NB4 (cell line): ENCODE results near the gene CFAP46.
"Not testable (repeated sequence)": the region's sequence is repeated elsewhere in the genome, so short reads cannot be mapped to it uniquely, and the experiment has no call there.

Experiments used
- CTCF ChIP-seq: IDR thresholded peaks from one replicate; pipeline ENCODE4 v1.5.1; 2012; ENCODE audit warnings: low read depth, low read length
- MAX ChIP-seq: IDR thresholded peaks from 2 replicates; pipeline ENCODE4 v1.6.1; 2011; ENCODE audit warnings: low read depth, low read length
- POLR2A ChIP-seq: IDR thresholded peaks from 2 replicates; pipeline ENCODE4 v1.6.1; 2011; ENCODE audit warnings: mild to moderate bottlenecking; ENCODE audit not compliant: insufficient read length; ENCODE audit errors: extremely low read depth

- not testable (repeated sequence) for TF ChIP-seq POLR2A, CTCF, MAX
Observed at GRCh38 chr10:132923384-132923783, 19.0 kb downstream of the CFAP46 start.
